Ovary (tissue), 9 donors: ENCODE results near the gene APOC3. TPM values are rescaled to one million over a fixed set of nuclear protein-coding genes. Genes with fewer than 3 reads are reported as not detected.
"Not testable (repeated sequence)": the region's sequence is repeated elsewhere in the genome, so short reads cannot be mapped to it uniquely, and the experiment has no call there.

Experiments used
- DNase-seq, 5 donors: peaks; one replicate each; pipeline ENCODE4 v3.0.0-alpha.2; 2019 to 2020
- H3K27ac ChIP-seq, 2 donors: fragments of 200-600 bp; one replicate each; pipeline versions ENCODE4 v1.5.1 to v1.8.0; 2019 to 2022
- H3K27me3 ChIP-seq: fragments of 200-600 bp; one replicate; pipeline ENCODE4 v1.8.0; 2022
- H3K36me3 ChIP-seq: fragments of 200-600 bp; sonication (generic); one replicate; pipeline ENCODE4 v1.5.1; 2019
- H3K4me1 ChIP-seq: one replicate; pipeline ENCODE4 v1.8.1; 2013; ENCODE audit warnings: mild to moderate bottlenecking, moderate library complexity; ENCODE audit not compliant: insufficient read depth
- H3K4me3 ChIP-seq: fragments of 200-600 bp; sonication (generic); one replicate; pipeline ENCODE4 v1.5.1; 2017
- H3K9me3 ChIP-seq, 2 donors: fragments of 200-600 bp in 1 of 2; sonication (generic) in 1 of 2; one replicate each; pipeline versions ENCODE4 v1.5.1 to v1.8.1; 2013 to 2019; ENCODE audit warnings: mild to moderate bottlenecking in 1 of 2, moderate library complexity in 1 of 2
- CTCF ChIP-seq, 3 donors: fragments of 450-650 bp in 2 of 3; fragments of 200-600 bp in 1 of 3; IDR thresholded peaks; one replicate each; pipeline versions ENCODE4 v1.5.1 to v1.8.0; 2016 to 2022; ENCODE audit warnings: antibody characterized with exemption in 3 of 3, mild to moderate bottlenecking in 1 of 3
- EP300 ChIP-seq: sonication (generic); formaldehyde crosslinking; IDR thresholded peaks from one replicate; pipeline ENCODE4 v1.6.1; 2017; ENCODE audit warnings: antibody characterized with exemption
- POLR2A ChIP-seq: fragments of 450-650 bp; IDR thresholded peaks from one replicate; pipeline ENCODE4 v1.6.1; 2017; ENCODE audit warnings: antibody characterized with exemption, mild to moderate bottlenecking, moderate library complexity
- WGBS, 3 donors: extraction: QIAGEN DNeasy Blood & Tissue Kit in 1 of 3; methylation state at CpG; one replicate each; pipeline versions ENCODE4 v1.1.5 to v1.1.7; 2013 to 2017; 5-methylcytosine and 5-hydroxymethylcytosine counted together
- intact Hi-C, 4 donors: fragments of 100-400 bp; cut with DNase I; formaldehyde crosslinking; loops; one replicate each; pipeline versions ENCODE4 v1.11.0 to v1.15.1; 2022 to 2023
- polyA plus RNA-seq, 2 donors: library from polyadenylated mRNA; stranded (reverse); fragments of 200-250 nt in 1 of 2; fragments of 350-450 nt in 1 of 2; fragmentation: Illumina TruSeq in 1 of 2; extraction: RNeasy Lipid Tissue Mini Kit (QIAGEN cat#74804) in 1 of 2; gene quantifications; one replicate each; pipeline ENCODE4 v1.2.3, GENCODE V29; 2013 to 2014
- total RNA-seq, 7 donors: library from RNA; depleted of rRNA in 2 of 7; stranded (reverse); fragments of >200 nt in 2 of 7; fragmentation: NEBNext Ultra II Directional in 3 of 7; extraction: Animal tissue kit (Norgen Biotek cat#: 25700) in 3 of 7; gene quantifications; one replicate each; pipeline versions ENCODE4 v1.1.0 to v1.2.4, GENCODE V29; 2016 to 2023
- donor health status: DM: no; HTN: no; CAD: no; lungs with moderate emphysema.
- donor health status: DM: no; HTN: no; CAD: no.
- donor health status: Bipolar disorder and iron deficiency.
- donor health status: DM: yes; HTN: yes; CAD: no.
- donor health status: DM: no; HTN: no; CAD: no.
- donor health status: DM: yes; HTN: yes; CAD: no.

APOC3 gene
- total and polyA plus RNA-seq, 9 donors: 2.7 to 18.0 (median 4.3) TPM; not detected in 6

- no peak for TF ChIP-seq POLR2A
- no peak for TF ChIP-seq EP300
- no peak for TF ChIP-seq CTCF (IDR thresholded peaks at IDR 0.05)
- no peaks in the 10 kb centered on the region for H3K27me3 ChIP-seq
- H3K9me3 ChIP-seq: no peaks in the 10 kb centered on the region
- no peaks in the 10 kb centered on the region for H3K36me3 ChIP-seq
- H3K4me1 ChIP-seq: peaks cover 20% of the 10 kb centered on the region
- H3K4me3 ChIP-seq: no peak overlapping the region
- intact Hi-C loops: loop anchor here in 1 of 4 donors (5.0 kb wide), 1 partner anchor 40 kb away; the partner anchor contains the start of gene APOA5
- DNase-seq: no peak
- no peak overlapping the region for H3K27ac ChIP-seq
- 91 to 97% (median 96%) methylated on average over 7 of the region's 7 CpGs for WGBS, 3 donors
These were observed 2.2 kb downstream of the APOC3 start for GRCh38 chr11:116831790-116832349.

GRCh38 chr11:116832350-116833290, 2.9 kb downstream of the APOC3 start:
- no peak for TF ChIP-seq POLR2A
- no peak for TF ChIP-seq EP300
- no peak for TF ChIP-seq CTCF (IDR thresholded peaks at IDR 0.05)
- no peak overlapping the region for H3K27ac ChIP-seq
- H3K36me3 ChIP-seq: no peaks in the 10 kb centered on the region
- H3K9me3 ChIP-seq: no peaks in the 10 kb centered on the region
- H3K4me1 ChIP-seq: peaks cover 27% of the 10 kb centered on the region
- no peaks in the 10 kb centered on the region for H3K27me3 ChIP-seq
- no peak for DNase-seq
- no peak overlapping the region for H3K4me3 ChIP-seq
- intact Hi-C loops: loop anchor here in 1 of 4 donors (5.0 kb wide), 1 partner anchor 40 kb away; the partner anchor contains the start of gene APOA5
- WGBS, 3 donors: 78 to 83% (median 83%) methylated on average over 12 to 13 of the region's 13 CpGs

- H3K27me3 ChIP-seq: no peaks in the 10 kb centered on the region
- no peak for DNase-seq
- H3K27ac ChIP-seq: no peak overlapping the region
- H3K4me1 ChIP-seq: peaks cover 30% of the 10 kb centered on the region
- TF ChIP-seq EP300: no peak
- no peak for TF ChIP-seq CTCF (IDR thresholded peaks at IDR 0.05)
- TF ChIP-seq POLR2A: no peak
- no peak overlapping the region for H3K4me3 ChIP-seq
- H3K36me3 ChIP-seq: no peaks in the 10 kb centered on the region
- intact Hi-C loops: loop anchor here in 1 of 4 donors (5.0 kb wide), 1 partner anchor 41 kb away; the partner anchor contains the start of gene APOA5
- WGBS, 3 donors: 91 to 95% (median 92%) methylated on average over 10 of the region's 10 CpGs
- H3K9me3 ChIP-seq: no peaks in the 10 kb centered on the region
These were observed 3.7 kb downstream of the APOC3 start for GRCh38 chr11:116833491-116833815.

- 88 to 93% (median 92%) methylated on average over 14 of the region's 14 CpGs for WGBS, 3 donors
- no peaks in the 10 kb centered on the region for H3K9me3 ChIP-seq
- no peaks in the 10 kb centered on the region for H3K36me3 ChIP-seq
- H3K27ac ChIP-seq: no peak overlapping the region
- TF ChIP-seq EP300: no peak
- no peak for TF ChIP-seq POLR2A
- no peak for TF ChIP-seq CTCF (IDR thresholded peaks at IDR 0.05)
- peaks cover 30% of the 10 kb centered on the region for H3K4me1 ChIP-seq
- DNase-seq: no peak
- no peak overlapping the region for H3K4me3 ChIP-seq
- H3K27me3 ChIP-seq: no peaks in the 10 kb centered on the region
- intact Hi-C loops: loop anchor here in 1 of 4 donors (5.0 kb wide), 1 partner anchor 42 kb away; the partner anchor contains the start of gene APOA5
These were observed 4.3 kb downstream of the APOC3 start for GRCh38 chr11:116833816-116834534.

GRCh38 chr11:116834535-116835041, 4.9 kb downstream of the APOC3 start:
- H3K27ac ChIP-seq: peak overlapping the region; percentile 63 to 80
- WGBS, 3 donors: 79 to 88% (median 80%) methylated on average over 13 of the region's 13 CpGs

More at GRCh38 chr11:116834535-116835041, 4.9 kb downstream of the APOC3 start:
- H3K9me3 ChIP-seq, DNase-seq, H3K27me3 ChIP-seq, H3K4me3 ChIP-seq, H3K36me3 ChIP-seq: not testable (repeated sequence)
- intact Hi-C loops: loop anchor here (5.0 kb wide), 1 partner anchor 42 kb away; the partner anchor contains the start of gene APOA5 (in 4 of the 4)
- peaks cover 26% of the 10 kb centered on the region for H3K4me1 ChIP-seq
